Tibial artery (tissue), 4 donors: Measurements from ENCODE around the gene ALOX15B.

ENCODE experiments used
- DNase-seq, 2 donors: peaks; one replicate each; pipeline ENCODE4 v3.0.0-alpha.2; 2019
- H3K27ac ChIP-seq, 2 donors: fragments of 200-600 bp; sonication (generic) in 1 of 2; 1 replicate in 1 of 2; 2 replicates in 1 of 2; pipeline ENCODE4 v1.5.1; 2018 to 2019; ENCODE audit warnings: mild to moderate bottlenecking in 1 of 2
- H3K27me3 ChIP-seq, 2 donors: fragments of 200-600 bp; sonication (generic) in 1 of 2; one replicate each; pipeline versions ENCODE4 v1.5.1 to v1.6.0; 2016 to 2019
- H3K36me3 ChIP-seq, 3 donors: fragments of 200-600 bp; sonication (generic) in 2 of 3; one replicate each; pipeline ENCODE4 v1.5.1; 2016 to 2019; ENCODE audit warnings: mild to moderate bottlenecking in 2 of 3
- H3K4me1 ChIP-seq, 4 donors: fragments of 200-600 bp; sonication (generic) in 2 of 4; 1 replicate in 3 of 4; 2 replicates in 1 of 4; pipeline ENCODE4 v1.5.1; 2016 to 2019
- H3K4me3 ChIP-seq, 2 donors: fragments of 200-600 bp; sonication (generic) in 1 of 2; 1 replicate in 1 of 2; 2 replicates in 1 of 2; pipeline ENCODE4 v1.5.1; 2018 to 2019; ENCODE audit warnings: mild to moderate bottlenecking in 2 of 2
- H3K9me3 ChIP-seq, 3 donors: fragments of 200-600 bp; sonication (generic) in 1 of 3; one replicate each; pipeline ENCODE4 v1.5.1; 2016 to 2019
- intact Hi-C: fragments of 100-400 bp; cut with DNase I; formaldehyde crosslinking; loops from one replicate; pipeline ENCODE4 v1.15.0; 2023; ENCODE audit warnings: low total_unique reads
- TF ChIP-seq, protein P1 (sequence below), 2 experiments: fragments of 200-600 bp in 1 of 2; fragments of 450-650 bp in 1 of 2; IDR thresholded peaks; one replicate each; pipeline ENCODE4 v1.5.1; 2017 to 2019; ENCODE audit warnings: antibody characterized with exemption in 2 of 2, mild to moderate bottlenecking in 1 of 2, moderate library complexity in 1 of 2

Gene ALOX15B

DNA sequence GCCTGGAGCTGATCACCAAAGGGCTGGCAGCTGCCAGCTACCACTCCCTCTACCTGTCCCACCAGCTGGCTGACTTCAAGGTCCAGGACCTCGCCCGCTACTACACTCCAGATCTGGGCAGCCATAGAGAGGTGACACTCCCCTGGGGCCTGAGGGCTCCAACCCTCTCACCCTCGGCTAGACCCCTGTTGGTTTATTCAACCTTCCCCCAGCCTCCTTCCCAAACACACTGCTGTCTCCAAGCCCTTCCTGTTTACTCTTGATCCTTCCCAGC, 30.7 kb downstream of the ALOX15B start:
- intact Hi-C loops, result no loop called here
- Histone ChIP-seq H3K4me3 (no peak overlapping the region), H3K27me3 (peaks cover 0 to 63% of the 10 kb centered on the region in 2 donors), H3K27ac (no peak overlapping the region), H3K9me3 (no peaks in the 10 kb centered on the region), H3K36me3 (no peaks in the 10 kb centered on the region), H3K4me1 (peaks cover 0 to 19% (median 13%) of the 10 kb centered on the region in 4 donors)
- DNase-seq, result no peak
- TF ChIP-seq, protein P1, sequence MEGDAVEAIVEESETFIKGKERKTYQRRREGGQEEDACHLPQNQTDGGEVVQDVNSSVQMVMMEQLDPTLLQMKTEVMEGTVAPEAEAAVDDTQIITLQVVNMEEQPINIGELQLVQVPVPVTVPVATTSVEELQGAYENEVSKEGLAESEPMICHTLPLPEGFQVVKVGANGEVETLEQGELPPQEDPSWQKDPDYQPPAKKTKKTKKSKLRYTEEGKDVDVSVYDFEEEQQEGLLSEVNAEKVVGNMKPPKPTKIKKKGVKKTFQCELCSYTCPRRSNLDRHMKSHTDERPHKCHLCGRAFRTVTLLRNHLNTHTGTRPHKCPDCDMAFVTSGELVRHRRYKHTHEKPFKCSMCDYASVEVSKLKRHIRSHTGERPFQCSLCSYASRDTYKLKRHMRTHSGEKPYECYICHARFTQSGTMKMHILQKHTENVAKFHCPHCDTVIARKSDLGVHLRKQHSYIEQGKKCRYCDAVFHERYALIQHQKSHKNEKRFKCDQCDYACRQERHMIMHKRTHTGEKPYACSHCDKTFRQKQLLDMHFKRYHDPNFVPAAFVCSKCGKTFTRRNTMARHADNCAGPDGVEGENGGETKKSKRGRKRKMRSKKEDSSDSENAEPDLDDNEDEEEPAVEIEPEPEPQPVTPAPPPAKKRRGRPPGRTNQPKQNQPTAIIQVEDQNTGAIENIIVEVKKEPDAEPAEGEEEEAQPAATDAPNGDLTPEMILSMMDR (IDR thresholded peaks at IDR 0.05), result no peak

DNA sequence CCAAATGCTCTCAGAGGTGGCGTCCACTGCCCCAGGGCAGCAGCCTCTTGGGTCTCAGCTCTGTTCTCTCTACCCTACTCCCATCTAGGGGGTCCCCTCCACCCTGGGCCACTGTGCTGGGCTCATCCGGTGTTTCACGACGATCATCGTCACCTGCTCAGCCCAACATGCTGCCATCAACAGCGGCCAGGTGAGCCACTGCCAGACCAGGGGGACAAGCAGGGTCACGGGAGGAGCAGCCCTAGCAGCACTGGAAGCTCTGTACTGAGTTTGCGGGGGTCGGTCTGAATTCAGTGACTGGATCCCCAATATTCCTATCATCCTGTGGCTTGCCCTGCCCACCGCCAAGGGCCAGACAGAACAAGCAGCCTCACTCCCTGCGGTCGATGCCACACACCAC, 32.6 kb downstream of the ALOX15B start:
- Histone ChIP-seq H3K4me3 (no peak overlapping the region), H3K9me3 (no peaks in the 10 kb centered on the region), H3K36me3 (no peaks in the 10 kb centered on the region), H3K4me1 (peaks cover 0 to 19% (median 13%) of the 10 kb centered on the region in 4 donors), H3K27me3 (peaks cover 0 to 71% of the 10 kb centered on the region in 2 donors), H3K27ac (no peak overlapping the region)
- no peak for DNase-seq
- intact Hi-C loops, result no loop called here
- TF ChIP-seq, protein P1 (IDR thresholded peaks at IDR 0.05), result no peak

DNA sequence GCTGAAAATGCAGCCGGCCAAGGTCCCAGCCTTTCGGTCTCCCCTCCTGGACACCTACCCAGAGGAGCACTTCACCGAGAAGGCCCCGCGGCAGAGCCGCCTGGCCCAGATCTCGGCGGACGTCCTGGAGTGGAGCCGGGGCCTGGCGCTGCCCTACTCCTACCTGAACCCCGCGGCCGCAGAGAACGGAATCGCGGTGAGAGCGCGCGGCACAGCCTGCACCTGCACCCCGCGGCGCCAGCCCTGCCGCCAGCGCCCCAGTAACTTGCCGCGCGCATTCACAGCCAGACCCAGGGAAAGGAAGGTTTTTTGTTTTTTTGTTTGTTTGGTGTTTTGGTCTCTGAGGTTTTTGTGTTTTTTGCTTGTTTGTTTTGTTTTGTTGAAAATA, 33.5 kb downstream of the ALOX15B start:
- peaks cover 0 to 19% (median 13%) of the 10 kb centered on the region in 4 donors for H3K4me1 ChIP-seq
- intact Hi-C loops, result no loop called here
- no peak overlapping the region for H3K4me3 ChIP-seq
- no peaks in the 10 kb centered on the region for H3K9me3 ChIP-seq
- peaks cover 0 to 76% of the 10 kb centered on the region in 2 donors for H3K27me3 ChIP-seq
- no peaks in the 10 kb centered on the region for H3K36me3 ChIP-seq
- no peak for DNase-seq
- H3K27ac ChIP-seq, result no peak overlapping the region
- TF ChIP-seq, protein P1 (IDR thresholded peaks at IDR 0.05), result no peak

DNA sequence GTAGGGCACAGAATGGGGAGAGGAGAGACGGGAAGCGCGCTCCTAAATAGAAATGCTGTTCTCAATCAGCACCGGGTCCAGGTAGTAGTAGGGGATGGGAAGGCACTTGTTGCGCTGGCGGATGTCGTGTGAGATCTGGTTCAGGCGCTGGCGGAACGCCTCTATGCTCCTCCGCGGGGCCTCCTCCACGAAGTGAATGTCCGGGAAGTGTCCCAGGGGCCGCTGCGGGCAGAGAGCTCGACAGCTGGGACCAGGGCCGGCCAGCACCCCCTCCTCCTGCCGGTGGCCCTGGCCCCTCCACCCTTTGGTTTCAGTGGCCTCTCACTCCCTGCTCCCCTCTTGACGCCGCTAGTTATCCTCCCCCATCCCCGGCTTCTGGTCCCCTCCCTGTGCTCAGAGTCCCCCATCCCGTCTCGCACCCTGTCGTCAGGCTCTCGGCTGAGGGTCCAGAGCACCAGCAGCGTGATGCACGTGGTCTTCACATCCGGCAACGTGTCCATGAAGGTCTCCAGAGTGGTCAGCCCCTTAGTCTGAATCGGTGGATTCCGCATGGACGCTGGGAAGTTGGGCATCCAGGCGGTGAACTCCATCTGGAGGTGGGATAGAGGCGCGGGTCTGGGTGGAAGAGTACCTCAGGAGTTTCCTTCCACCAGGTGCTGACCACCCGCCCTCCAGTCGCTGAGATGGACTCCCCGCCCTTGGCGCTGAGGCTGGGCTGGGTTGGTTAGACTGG, 34.0 kb downstream of the ALOX15B start:
- Histone ChIP-seq H3K27ac (no peak overlapping the region), H3K36me3 (no peaks in the 10 kb centered on the region), H3K27me3 (peaks cover 0 to 76% of the 10 kb centered on the region in 2 donors), H3K4me1 (peaks cover 0 to 19% (median 13%) of the 10 kb centered on the region in 4 donors), H3K9me3 (no peaks in the 10 kb centered on the region), H3K4me3 (no peak overlapping the region)
- intact Hi-C loops, result no loop called here
- TF ChIP-seq, protein P1 (IDR thresholded peaks at IDR 0.05), result no peak
- DNase-seq, result no peak

DNA sequence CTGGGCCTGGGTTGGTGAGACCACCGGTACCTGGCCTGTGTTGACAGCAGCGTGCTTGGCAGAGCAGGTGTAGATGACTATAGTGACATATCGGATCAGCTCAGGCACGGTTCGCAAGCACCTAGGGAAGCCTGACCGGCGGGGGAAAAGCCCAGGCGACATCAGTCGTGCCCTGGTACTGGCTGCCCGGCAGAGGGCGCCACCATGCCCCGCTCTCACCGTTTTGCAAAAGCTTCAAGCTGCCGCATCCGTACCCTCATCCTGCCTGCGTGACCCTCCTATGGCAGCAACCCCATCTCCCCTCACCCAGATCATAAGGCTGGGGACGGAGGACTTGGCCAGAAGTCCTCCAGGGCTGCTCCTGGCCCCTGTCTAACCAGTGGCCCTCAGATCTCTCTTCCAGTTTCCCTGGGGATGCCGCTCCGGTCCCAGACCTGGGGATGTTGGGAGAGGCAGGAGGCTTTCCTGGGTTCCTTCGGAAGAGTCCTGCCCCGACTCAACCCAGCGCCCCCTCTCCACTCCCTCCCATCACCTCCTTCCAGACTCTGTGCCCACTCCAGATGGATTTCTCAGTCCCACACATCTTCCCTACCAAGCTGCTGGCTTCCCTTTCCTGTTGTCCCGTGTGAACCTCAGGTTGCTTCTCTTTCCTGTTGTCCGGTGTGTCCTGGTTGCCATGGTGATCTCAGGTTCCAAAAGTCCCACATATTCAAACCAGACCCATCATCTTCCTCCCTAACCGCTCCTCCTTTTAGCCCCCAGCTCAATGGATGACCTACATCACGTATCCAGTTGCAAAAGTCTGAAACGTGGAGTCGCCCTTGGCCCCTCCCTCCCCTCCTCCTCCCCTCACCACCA, 35.0 kb downstream of the ALOX15B start:
- Histone ChIP-seq H3K9me3 (no peaks in the 10 kb centered on the region), H3K27me3 (peaks cover 0 to 83% of the 10 kb centered on the region in 2 donors), H3K27ac (no peak overlapping the region), H3K4me1 (peaks cover 0 to 19% (median 13%) of the 10 kb centered on the region in 4 donors), H3K4me3 (no peak overlapping the region), H3K36me3 (no peaks in the 10 kb centered on the region)
- TF ChIP-seq, protein P1 (IDR thresholded peaks at IDR 0.05), result peak; percentile 54 to 86
- peak in 1 of 2 donors; percentile 75 for DNase-seq
- intact Hi-C loops, result no loop called here
